Fibroblast of pulmonary artery (primary cell): Measurements from ENCODE around the gene MRPL42.
"Not testable (repeated sequence)": the region's sequence is repeated elsewhere in the genome, so short reads cannot be mapped to it uniquely, and the experiment has no call there.

Experiments
- DNase-seq: peaks from one replicate; pipeline ENCODE4 v3.0.0-alpha.2; 2010; ENCODE audit warnings: low read depth
- H3K4me3 ChIP-seq: replicated peaks from 2 replicates; pipeline ENCODE4 v1.5.1; 2011; ENCODE audit warnings: low read depth, mild to moderate bottlenecking, control low read depth, low read length, moderate library complexity
- TF ChIP-seq, protein P1 (sequence below): IDR thresholded peaks from 2 replicates; pipeline ENCODE4 v1.5.1; 2011; ENCODE audit warnings: mild to moderate bottlenecking, control low read depth, low read length, inconsistent platforms; ENCODE audit errors: missing control alignments

The MRPL42 gene

DNA sequence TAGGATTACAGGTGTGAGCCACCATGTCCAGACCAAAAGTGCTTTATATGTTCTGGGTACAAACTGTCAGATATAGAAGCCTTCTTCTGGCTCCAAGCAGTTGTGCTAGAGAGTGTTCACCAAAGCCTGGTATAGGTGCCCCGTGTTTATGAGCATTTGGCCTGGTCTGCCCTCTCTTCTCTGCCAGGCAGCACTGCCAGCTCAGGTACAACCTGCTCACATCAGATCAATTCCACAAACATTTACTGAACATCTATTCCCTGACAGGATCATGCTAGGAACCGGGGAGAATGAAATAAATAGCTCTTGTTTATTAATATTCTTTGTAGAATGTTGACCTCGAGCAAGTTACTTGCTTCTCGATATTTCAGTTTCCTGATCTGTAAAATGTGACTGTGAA is 85.1 kb downstream of the MRPL42 start:
- DNase-seq: no peak
- H3K4me3 ChIP-seq: no peak overlapping the region
- TF ChIP-seq, protein P1, sequence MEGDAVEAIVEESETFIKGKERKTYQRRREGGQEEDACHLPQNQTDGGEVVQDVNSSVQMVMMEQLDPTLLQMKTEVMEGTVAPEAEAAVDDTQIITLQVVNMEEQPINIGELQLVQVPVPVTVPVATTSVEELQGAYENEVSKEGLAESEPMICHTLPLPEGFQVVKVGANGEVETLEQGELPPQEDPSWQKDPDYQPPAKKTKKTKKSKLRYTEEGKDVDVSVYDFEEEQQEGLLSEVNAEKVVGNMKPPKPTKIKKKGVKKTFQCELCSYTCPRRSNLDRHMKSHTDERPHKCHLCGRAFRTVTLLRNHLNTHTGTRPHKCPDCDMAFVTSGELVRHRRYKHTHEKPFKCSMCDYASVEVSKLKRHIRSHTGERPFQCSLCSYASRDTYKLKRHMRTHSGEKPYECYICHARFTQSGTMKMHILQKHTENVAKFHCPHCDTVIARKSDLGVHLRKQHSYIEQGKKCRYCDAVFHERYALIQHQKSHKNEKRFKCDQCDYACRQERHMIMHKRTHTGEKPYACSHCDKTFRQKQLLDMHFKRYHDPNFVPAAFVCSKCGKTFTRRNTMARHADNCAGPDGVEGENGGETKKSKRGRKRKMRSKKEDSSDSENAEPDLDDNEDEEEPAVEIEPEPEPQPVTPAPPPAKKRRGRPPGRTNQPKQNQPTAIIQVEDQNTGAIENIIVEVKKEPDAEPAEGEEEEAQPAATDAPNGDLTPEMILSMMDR: no peak

DNA sequence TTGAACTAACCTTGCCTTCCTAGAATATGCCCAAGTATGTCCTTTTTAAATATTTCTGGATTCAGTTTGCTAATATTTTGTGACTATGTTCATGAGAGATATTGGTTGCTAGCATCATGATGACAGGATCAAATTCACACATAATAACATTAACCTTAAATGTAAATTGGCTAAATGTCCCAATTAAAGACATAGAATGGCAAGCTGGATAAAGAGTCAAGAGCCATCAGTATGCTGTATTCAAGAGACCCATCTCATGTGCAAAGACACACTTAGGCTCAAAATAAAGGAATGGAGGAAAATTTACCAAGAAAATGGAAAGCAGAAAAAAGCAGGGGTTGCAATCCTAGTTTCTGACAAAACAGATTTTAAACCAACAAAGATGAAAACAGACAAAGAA is 90.6 kb downstream of the MRPL42 start:
- not testable (repeated sequence) for H3K4me3 ChIP-seq

DNA sequence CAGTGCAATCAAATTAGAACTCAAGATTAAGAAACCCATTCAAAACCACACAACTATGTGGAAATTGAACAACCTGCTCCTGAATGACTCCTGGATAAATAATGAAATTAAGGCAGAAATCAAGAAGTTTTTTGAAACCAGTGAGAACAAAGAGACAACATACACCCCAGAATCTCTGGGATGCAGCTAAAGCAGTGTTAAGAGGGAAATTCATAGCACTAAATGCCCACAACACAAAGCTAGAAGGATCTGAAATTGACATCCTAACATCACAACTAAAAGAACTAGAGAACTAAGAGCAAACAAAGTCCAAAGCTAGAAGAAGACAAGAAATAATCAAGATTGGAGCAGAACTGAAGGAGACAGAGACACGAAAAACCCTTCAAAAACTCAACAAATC is 91.4 kb downstream of the MRPL42 start:
- DNase-seq, H3K4me3 ChIP-seq: not testable (repeated sequence)

More for the DNA sequence above, 90.6 kb downstream of the MRPL42 start:
- DNase-seq: not testable (repeated sequence)

- peak; percentile 47 for DNase-seq
- TF ChIP-seq, protein P1: peak; percentile 39
- H3K4me3 ChIP-seq: no peak overlapping the region
Observed at GRCh38 chr12:93563807-93564538, 96.7 kb downstream of the MRPL42 start.

GRCh38 chr12:93565760-93566159 is 98.4 kb downstream of the MRPL42 start:
- no peak for DNase-seq
- TF ChIP-seq, protein P1: no peak

More at GRCh38 chr12:93565760-93566159, 98.4 kb downstream of the MRPL42 start:
- no peak overlapping the region for H3K4me3 ChIP-seq
